OCI-LY7 (cell line): Measurements from ENCODE around the gene RAB17. TPM values are rescaled to one million over a fixed set of nuclear protein-coding genes. Genes with fewer than 3 reads are reported as not detected.

Source experiments
- BruUV-seq: library from RNA; stranded (reverse); fragments of 400-500 nt; replicated peaks from 2 replicates; lab custom pipeline; 2021; lab: Mats Ljungman, UMichigan
- CTCF ChIA-PET: fragments of 300-600 bp; sonication (Branson Sonifier 250); formaldehyde crosslinking; loops from one replicate; lab custom pipeline; 2022; ENCODE audit warnings: antibody characterized with exemption; ENCODE audit not compliant: unreplicated experiment; lab: Charles Lee
- POLR2A ChIA-PET: fragments of 300-600 bp; sonication (Branson Sonifier 250); formaldehyde crosslinking; loops from one replicate; lab custom pipeline; 2022; ENCODE audit warnings: antibody characterized with exemption; lab: Charles Lee
- DNase-seq: peaks from one replicate; pipeline ENCODE4 v3.0.0-alpha.2; 2015; ENCODE audit warnings: low spot score
- H2AFZ ChIP-seq: fragments of 200-600 bp; sonication (generic), shearing (Covaris generic); 2 replicates; pipeline ENCODE4 v1.6.1; 2014; ENCODE audit warnings: mild to moderate bottlenecking, antibody characterized with exemption, low read length, moderate library complexity
- H3K27ac ChIP-seq: fragments of 200-600 bp; sonication (generic); 2 replicates; pipeline ENCODE4 v1.5.1; 2014; ENCODE audit warnings: mixed run types, low read depth, mild to moderate bottlenecking, moderate library complexity, low read length, inconsistent platforms; ENCODE audit not compliant: poor library complexity, severe bottlenecking
- H3K36me3 ChIP-seq: fragments of 200-600 bp; sonication (generic); 2 replicates; pipeline ENCODE4 v1.6.1; 2014; ENCODE audit warnings: mild to moderate bottlenecking, antibody characterized with exemption, low read length, moderate library complexity, mixed read lengths; ENCODE audit not compliant: insufficient read depth
- H3K4me1 ChIP-seq: fragments of 200-600 bp; sonication (generic); 2 replicates; pipeline ENCODE4 v1.5.1; 2014; ENCODE audit warnings: mild to moderate bottlenecking, low read length; ENCODE audit not compliant: insufficient read depth, poor library complexity, severe bottlenecking
- H3K4me2 ChIP-seq: fragments of 200-600 bp; sonication (generic); 2 replicates; pipeline ENCODE4 v1.6.1; 2014; ENCODE audit warnings: mild to moderate bottlenecking, low read length
- H3K4me3 ChIP-seq: fragments of 200-600 bp; sonication (generic); 2 replicates; pipeline ENCODE4 v1.5.1; 2014; ENCODE audit warnings: mild to moderate bottlenecking, low read depth, low read length; ENCODE audit not compliant: poor library complexity, severe bottlenecking
- H3K79me2 ChIP-seq: fragments of 200-600 bp; sonication (generic); 2 replicates; pipeline ENCODE4 v1.6.1; 2016; ENCODE audit warnings: low read depth, mild to moderate bottlenecking, low read length, moderate library complexity, mixed read lengths; ENCODE audit not compliant: insufficient read depth
- H3K9me2 ChIP-seq: fragments of 200-600 bp; sonication (generic); 2 replicates; pipeline ENCODE4 v1.6.1; 2016; ENCODE audit warnings: mild to moderate bottlenecking, low read length, mixed read lengths; ENCODE audit not compliant: insufficient read depth
- H3K9me3 ChIP-seq: fragments of 200-600 bp; sonication (generic); 2 replicates; pipeline ENCODE4 v1.6.1; 2014; ENCODE audit warnings: mild to moderate bottlenecking, mixed run types, low read length, mixed read lengths
- H4K20me1 ChIP-seq: fragments of 200-600 bp; sonication (generic); 2 replicates; pipeline ENCODE4 v1.6.1; 2014; ENCODE audit warnings: mild to moderate bottlenecking, antibody characterized with exemption, low read length, moderate library complexity, mixed read lengths; ENCODE audit not compliant: insufficient read depth
- CTCF ChIP-seq: fragments of 200-600 bp; sonication (generic); conservative IDR thresholded peaks from 2 replicates; pipeline ENCODE4 v1.5.1; 2014; ENCODE audit warnings: mild to moderate bottlenecking, antibody characterized with exemption, low read length, moderate library complexity, mixed read lengths
- EZH2phosphoT487 ChIP-seq: fragments of 200-600 bp; sonication (generic); IDR thresholded peaks from 2 replicates; pipeline ENCODE4 v1.6.1; 2018; ENCODE audit warnings: low read depth, borderline replicate concordance, mild to moderate bottlenecking, mixed run types, antibody characterized with exemption, low read length, moderate library complexity, mixed read lengths
- intact Hi-C: fragments of 100-400 bp; cut with micrococcal nuclease; formaldehyde crosslinking; loops from one replicate; pipeline ENCODE4 v1.10.0; 2022; ENCODE audit not compliant: unreplicated experiment
- total RNA-seq, 2 experiments: library from RNA; depleted of rRNA in 1 of 2; stranded (reverse); fragments of >200 nt in 1 of 2; shearing (Covaris generic) in 1 of 2; gene quantifications; 2 replicates each; pipeline ENCODE4 v1.2.3, GENCODE V29; 2014 to 2022

The RAB17 gene
- total RNA-seq, 2 experiments from 2014 or later, result not detected

DNA sequence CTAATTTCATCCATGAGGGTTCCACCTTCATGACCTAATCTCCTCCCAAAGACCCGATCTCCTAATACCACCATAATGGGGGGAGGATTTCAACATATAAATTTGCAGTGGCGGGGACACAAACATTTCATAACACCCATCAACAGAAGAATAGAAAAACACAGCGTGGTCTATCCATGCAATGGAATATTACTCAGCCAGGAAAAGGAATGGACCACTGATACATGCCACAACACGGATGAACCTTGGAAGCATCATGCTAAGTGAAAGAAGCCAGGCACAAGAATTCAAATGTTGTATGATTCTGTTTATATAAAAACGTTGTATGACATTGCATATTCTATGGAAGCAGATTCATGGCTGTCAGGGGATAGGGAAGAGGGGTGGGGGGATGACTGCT is 21.5 kb downstream of the RAB17 start:
- intact Hi-C loops, result no loop called here
- Histone ChIP-seq H3K4me2 (no peak overlapping the region), H2AFZ (no peak overlapping the region), H3K79me2 (no peaks in the 10 kb centered on the region), H3K9me2 (no peaks in the 10 kb centered on the region), H3K9me3 (no peaks in the 10 kb centered on the region; the same call in 1 of the 2 replicates), H3K4me3 (no peak overlapping the region), H3K27ac (no peak overlapping the region), H3K4me1 (no peaks in the 10 kb centered on the region), H3K36me3 (no peaks in the 10 kb centered on the region), H4K20me1 (no peaks in the 10 kb centered on the region)
- no TSS peak for BruUV-seq
- DNase-seq, result no peak
- CTCF ChIA-PET, result no interaction called here
- POLR2A ChIA-PET, result no interaction called here
- TF ChIP-seq EZH2phosphoT487 (no peak), CTCF (no peak)

DNA sequence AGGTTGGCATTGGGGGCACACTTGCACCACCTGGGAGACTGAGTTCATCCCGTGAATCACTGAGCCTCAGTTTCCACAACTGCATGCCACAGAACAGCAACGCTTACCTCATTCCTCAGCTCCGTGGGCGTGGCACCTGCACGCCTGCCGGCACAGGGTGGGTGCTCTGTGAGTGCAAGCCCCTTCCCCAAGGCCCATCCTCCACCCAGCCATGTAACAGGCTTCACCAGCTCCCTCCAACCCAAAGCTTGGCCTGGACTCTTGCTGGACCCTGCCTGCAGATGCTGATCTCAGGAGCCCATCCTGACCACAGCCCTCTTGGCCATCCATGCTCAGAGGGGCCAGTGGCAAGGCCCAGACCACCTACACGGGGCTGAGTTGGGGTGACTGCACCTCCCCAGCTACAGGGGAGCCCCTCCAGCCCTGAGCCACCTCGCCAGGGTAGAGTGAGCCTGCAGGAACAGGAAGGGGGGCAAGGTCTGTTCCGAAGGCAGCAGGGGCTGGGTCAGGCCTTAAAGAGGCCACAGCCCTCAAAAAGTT is 22.3 kb downstream of the RAB17 start:
- no peak overlapping the region for H3K4me3 ChIP-seq
- no peak overlapping the region for H3K27ac ChIP-seq
- no peak for TF ChIP-seq EZH2phosphoT487
- CTCF ChIA-PET, result no interaction called here
- intact Hi-C loops, result no loop called here
- H3K9me2 ChIP-seq, result no peaks in the 10 kb centered on the region
- H4K20me1 ChIP-seq, result no peaks in the 10 kb centered on the region
- POLR2A ChIA-PET, result no interaction called here
- no peaks in the 10 kb centered on the region; the same call in 1 of the 2 replicates for H3K9me3 ChIP-seq
- no peak overlapping the region for H3K4me2 ChIP-seq
- no peaks in the 10 kb centered on the region for H3K4me1 ChIP-seq
- no peak overlapping the region for H2AFZ ChIP-seq
- no peak for DNase-seq
- no peaks in the 10 kb centered on the region for H3K79me2 ChIP-seq
- no peaks in the 10 kb centered on the region for H3K36me3 ChIP-seq
- no TSS peak for BruUV-seq

DNA sequence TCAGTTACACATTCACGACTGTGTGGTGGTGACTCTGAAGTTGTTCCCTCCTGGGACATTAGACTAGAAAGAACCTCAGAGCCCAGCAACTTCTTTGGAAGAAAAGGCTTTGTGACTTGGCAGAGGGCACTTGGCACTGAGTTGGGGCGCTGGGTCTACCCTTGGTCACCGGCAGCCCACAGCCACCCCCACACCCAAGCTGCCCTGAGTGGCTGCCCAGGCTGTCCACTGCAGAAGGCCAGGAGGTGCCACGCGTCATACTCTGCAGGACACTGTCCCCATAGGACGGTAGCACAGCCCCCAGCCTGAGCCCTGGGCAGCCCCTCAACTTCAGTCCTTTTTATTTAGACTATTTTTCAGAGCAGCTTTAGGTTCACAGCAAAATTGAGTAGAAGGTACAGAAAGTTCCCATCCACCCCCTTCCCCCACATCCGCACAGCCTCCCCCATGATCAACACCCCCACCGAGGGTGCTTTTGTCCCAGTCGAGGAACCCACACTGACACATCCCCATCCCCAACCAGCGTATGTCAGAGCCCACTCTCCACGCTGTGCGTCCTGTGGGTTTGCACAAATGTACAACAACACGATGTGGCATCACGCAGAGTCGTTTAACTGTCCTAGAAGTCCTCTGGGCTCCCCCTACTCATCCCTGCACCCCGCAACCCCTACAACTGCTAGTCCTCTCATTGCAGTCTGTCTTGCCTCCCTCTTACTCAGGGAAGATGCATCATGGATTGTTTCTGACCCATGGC is 23.1 kb downstream of the RAB17 start:
- no peak overlapping the region for H3K4me3 ChIP-seq
- no TSS peak for BruUV-seq
- H3K9me2 ChIP-seq, result no peaks in the 10 kb centered on the region
- no peak for TF ChIP-seq EZH2phosphoT487
- no peak for TF ChIP-seq CTCF
- ChIA-PET POLR2A (no interaction called here), CTCF (interaction anchor here (0.6 kb wide), 1 partner anchor 214 kb away, joined by 10 read pairs; no protein-coding TSS in a partner anchor)
- H2AFZ ChIP-seq, result no peak overlapping the region
- no peak for DNase-seq
- no peaks in the 10 kb centered on the region for H3K4me1 ChIP-seq
- H3K9me3 ChIP-seq, result no peaks in the 10 kb centered on the region; the same call in 1 of the 2 replicates
- H4K20me1 ChIP-seq, result no peaks in the 10 kb centered on the region
- no peaks in the 10 kb centered on the region for H3K36me3 ChIP-seq
- no peaks in the 10 kb centered on the region for H3K79me2 ChIP-seq
- no peak overlapping the region for H3K4me2 ChIP-seq
- H3K27ac ChIP-seq, result no peak overlapping the region
- intact Hi-C loops, result no loop called here
